Esophagus (tissue), 2 donors: ENCODE data around the gene SKIDA1. TPM values are rescaled to one million over a fixed set of nuclear protein-coding genes. Genes with fewer than 3 reads are reported as not detected.

ENCODE experiments used
- H3K27ac ChIP-seq, 2 donors: one replicate each; pipeline ENCODE4 v1.5.1; 2013; ENCODE audit warnings: low read depth in 2 of 2, mild to moderate bottlenecking in 2 of 2, inconsistent platforms in 1 of 2, low read length in 1 of 2, moderate library complexity in 1 of 2
- H3K27me3 ChIP-seq, 2 donors: one replicate each; pipeline ENCODE4 v1.6.1; 2013; ENCODE audit warnings: low read length in 2 of 2, control low read depth in 1 of 2, mild to moderate bottlenecking in 1 of 2; ENCODE audit not compliant: insufficient read depth in 2 of 2, control insufficient read depth in 1 of 2
- H3K36me3 ChIP-seq, 2 donors: one replicate each; pipeline ENCODE4 v1.6.1; 2013; ENCODE audit warnings: low read length in 1 of 2; ENCODE audit not compliant: control insufficient read depth in 2 of 2, insufficient read depth in 2 of 2
- H3K4me1 ChIP-seq, 2 donors: one replicate each; pipeline ENCODE4 v1.6.1; 2013; ENCODE audit warnings: low read length in 1 of 2; ENCODE audit not compliant: control insufficient read depth in 2 of 2, insufficient read depth in 2 of 2
- H3K4me3 ChIP-seq, 2 donors: one replicate each; pipeline ENCODE4 v1.5.1; 2013; ENCODE audit warnings: low read length in 2 of 2, mild to moderate bottlenecking in 2 of 2, low read depth in 1 of 2, moderate library complexity in 1 of 2
- H3K9me3 ChIP-seq, 2 donors: one replicate each; pipeline ENCODE4 v1.6.1; 2013; ENCODE audit warnings: mild to moderate bottlenecking in 2 of 2, low read depth in 1 of 2, low read length in 1 of 2, moderate library complexity in 1 of 2; ENCODE audit not compliant: control insufficient read depth in 2 of 2, insufficient read depth in 1 of 2
- WGBS, 2 donors: extraction: QIAGEN DNeasy Blood & Tissue Kit; methylation state at CpG; one replicate each; pipeline ENCODE4 v1.1.7; 2013; 5-methylcytosine and 5-hydroxymethylcytosine counted together
- polyA plus RNA-seq, 2 donors: library from polyadenylated mRNA; stranded (reverse); fragments of 200-250 nt; gene quantifications; one replicate each; pipeline ENCODE4 v1.2.3, GENCODE V29; 2013
- donor health status: healthy with polysubstance abuse.
- donor health status: Bipolar disorder and iron deficiency.

The SKIDA1 gene
- polyA plus RNA-seq, 2 donors, result 0.19 to 0.22 TPM

DNA sequence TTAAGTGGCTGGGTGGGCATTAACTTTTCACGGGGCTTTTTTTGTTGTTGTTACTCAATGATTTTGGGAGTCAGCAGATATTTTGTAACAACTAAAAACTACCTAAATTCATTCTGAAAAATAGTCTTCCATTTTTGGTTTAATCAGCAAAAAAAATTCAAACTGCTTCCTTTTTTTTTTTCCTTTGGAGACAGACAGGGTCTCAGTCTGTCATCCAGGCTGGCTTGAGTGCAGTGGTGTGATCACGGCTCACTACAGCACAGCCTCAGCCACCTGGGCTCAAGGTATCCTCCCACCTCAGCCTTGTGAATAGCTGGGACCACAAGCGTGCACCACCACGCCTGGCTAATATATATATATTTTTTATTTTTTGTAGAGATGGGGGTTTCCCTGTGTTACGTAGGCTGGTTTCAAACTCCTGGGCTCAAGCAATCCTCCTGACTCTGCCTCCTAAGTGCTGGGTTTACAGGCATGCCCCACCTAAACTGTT lies 36.5 kb downstream of the SKIDA1 start:
- no peak overlapping the region for H3K4me3 ChIP-seq
- H3K4me1 ChIP-seq, result no peaks in the 10 kb centered on the region
- 72 to 76% methylated on average over 5 of the region's 5 CpGs for WGBS, 2 donors
- no peaks in the 10 kb centered on the region for H3K36me3 ChIP-seq
- H3K27me3 ChIP-seq, result no peaks in the 10 kb centered on the region
- no peak overlapping the region for H3K27ac ChIP-seq
- H3K9me3 ChIP-seq, result no peaks in the 10 kb centered on the region

DNA sequence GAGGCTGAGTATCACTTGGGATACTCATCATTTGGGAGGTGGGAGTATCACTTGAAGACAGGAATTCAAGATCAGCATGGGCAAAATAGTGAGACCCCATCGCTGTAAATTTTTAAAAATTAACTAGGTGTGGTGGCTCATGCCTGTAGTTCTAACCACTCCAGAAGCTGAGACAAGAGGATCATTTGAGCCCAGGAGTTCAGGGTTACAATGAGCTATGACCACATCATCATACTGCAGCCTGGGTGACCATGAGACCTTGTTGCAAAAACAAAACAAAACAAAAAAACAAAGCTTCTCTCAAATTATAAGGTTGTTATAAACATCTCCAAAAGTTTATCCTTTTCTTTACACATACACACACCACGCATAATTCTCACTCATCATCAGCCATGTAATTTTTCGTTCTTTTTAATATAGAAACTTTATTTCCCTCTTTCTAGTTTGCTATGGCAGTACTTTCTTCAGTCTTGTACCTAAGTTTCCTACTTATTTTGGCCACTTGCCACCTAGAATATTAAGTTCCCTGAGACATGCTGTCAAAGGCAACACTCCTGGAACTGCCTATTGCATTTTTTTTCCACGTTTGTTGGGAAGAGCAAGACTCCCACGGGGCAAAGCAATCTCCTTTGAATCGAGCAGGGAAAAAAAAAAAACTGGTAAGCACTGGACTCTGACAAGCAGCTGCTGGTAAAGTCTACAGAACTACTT lies 37.1 kb downstream of the SKIDA1 start:
- WGBS, 2 donors, result 52 to 57% methylated on average over 6 of the region's 6 CpGs
- Histone ChIP-seq H3K27me3 (no peaks in the 10 kb centered on the region), H3K36me3 (no peaks in the 10 kb centered on the region), H3K9me3 (no peaks in the 10 kb centered on the region), H3K4me1 (no peaks in the 10 kb centered on the region), H3K4me3 (no peak overlapping the region), H3K27ac (no peak overlapping the region)

DNA sequence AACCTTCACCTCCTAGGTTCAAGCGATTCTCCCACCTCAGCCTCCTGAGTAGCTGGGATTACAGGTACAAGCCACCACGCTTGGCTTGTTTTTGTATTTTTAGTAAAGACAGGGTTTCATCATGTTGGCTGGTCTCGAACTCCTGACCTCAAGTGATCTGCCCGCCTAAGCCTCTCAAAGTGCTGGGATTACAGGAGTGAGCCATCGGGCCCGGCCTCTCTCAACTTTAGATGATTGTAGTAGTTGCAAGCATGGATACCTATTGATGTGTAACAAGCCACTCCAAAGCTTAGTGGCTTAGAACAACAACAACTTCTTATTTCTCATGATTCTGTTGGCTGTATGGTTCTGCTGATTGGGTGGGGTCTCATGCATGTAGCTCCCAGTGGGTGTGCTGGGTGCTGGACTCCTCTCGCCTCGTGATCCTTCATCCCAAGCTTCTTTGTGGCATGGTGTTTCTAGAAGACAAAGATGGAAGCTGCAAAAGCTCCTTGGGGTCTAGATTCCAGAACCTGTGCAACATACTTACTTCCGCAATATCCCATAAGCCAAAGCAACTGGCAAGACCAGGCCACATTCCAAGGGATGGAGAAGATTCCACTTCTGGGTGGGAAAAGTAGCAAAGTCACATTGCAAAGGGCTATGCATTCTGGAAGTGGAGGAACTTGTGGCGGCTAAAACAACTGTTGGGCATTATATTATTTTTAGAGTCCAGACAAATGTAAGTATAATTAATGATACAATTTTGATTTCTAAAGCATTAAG lies 37.9 kb downstream of the SKIDA1 start:
- WGBS, 2 donors, result 95% methylated on average over 10 of the region's 10 CpGs
- no peaks in the 10 kb centered on the region for H3K27me3 ChIP-seq

DNA sequence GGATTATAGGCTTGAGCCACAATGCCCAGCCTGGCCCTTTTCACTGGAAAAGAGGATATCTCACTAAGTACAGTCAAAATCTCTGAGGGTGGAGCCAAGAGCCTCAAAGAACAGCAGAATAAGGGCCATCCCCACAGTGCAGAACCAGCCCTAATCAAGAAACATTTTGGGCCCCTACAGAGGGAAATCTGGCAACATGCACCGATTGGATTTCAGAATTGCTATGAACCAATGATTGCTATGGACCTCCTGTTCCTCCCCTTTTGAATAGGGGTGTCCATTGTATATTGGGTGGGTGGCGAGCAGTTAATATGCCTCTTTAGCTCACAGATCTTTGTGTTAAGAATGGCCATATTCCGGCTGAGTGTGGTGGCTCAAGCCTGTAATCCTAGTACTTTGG lies 42.7 kb downstream of the SKIDA1 start:
- Histone ChIP-seq H3K9me3 (no peaks in the 10 kb centered on the region), H3K27me3 (no peaks in the 10 kb centered on the region), H3K4me1 (no peaks in the 10 kb centered on the region), H3K36me3 (no peaks in the 10 kb centered on the region), H3K4me3 (no peak overlapping the region), H3K27ac (no peak overlapping the region)
- WGBS, 2 donors, result 91 to 98% methylated on average over 3 of the region's 3 CpGs

More for the DNA sequence above, 37.9 kb downstream of the SKIDA1 start:
- no peaks in the 10 kb centered on the region for H3K36me3 ChIP-seq
- H3K27ac ChIP-seq, result no peak overlapping the region
- no peaks in the 10 kb centered on the region for H3K4me1 ChIP-seq
- no peak overlapping the region for H3K4me3 ChIP-seq
- no peaks in the 10 kb centered on the region for H3K9me3 ChIP-seq

DNA sequence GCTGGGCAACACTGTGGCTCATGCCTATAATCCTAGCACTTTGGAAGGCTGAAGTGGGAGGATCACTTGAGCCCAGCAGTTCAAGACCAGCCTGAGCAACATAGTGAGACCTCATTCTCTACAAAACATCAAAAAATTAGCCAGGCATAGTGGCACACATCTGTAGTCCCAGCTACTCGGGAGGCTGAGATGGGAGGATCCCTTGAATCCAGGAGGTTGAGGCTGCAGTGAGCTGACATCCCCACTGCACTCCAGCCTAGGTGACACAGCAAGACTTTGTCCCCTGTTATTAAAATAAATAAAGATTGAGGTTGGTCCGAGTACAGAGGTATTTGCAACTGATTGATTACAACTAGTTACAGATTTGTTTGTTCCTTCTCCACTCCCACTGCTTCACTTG lies 44.1 kb downstream of the SKIDA1 start:
- Histone ChIP-seq H3K27ac (no peak overlapping the region), H3K4me3 (no peak overlapping the region), H3K36me3 (no peaks in the 10 kb centered on the region), H3K27me3 (no peaks in the 10 kb centered on the region), H3K9me3 (no peaks in the 10 kb centered on the region), H3K4me1 (no peaks in the 10 kb centered on the region)
- 67 to 77% methylated on average over 2 of the region's 2 CpGs for whole genome bisulfite sequencing, 2 donors

DNA sequence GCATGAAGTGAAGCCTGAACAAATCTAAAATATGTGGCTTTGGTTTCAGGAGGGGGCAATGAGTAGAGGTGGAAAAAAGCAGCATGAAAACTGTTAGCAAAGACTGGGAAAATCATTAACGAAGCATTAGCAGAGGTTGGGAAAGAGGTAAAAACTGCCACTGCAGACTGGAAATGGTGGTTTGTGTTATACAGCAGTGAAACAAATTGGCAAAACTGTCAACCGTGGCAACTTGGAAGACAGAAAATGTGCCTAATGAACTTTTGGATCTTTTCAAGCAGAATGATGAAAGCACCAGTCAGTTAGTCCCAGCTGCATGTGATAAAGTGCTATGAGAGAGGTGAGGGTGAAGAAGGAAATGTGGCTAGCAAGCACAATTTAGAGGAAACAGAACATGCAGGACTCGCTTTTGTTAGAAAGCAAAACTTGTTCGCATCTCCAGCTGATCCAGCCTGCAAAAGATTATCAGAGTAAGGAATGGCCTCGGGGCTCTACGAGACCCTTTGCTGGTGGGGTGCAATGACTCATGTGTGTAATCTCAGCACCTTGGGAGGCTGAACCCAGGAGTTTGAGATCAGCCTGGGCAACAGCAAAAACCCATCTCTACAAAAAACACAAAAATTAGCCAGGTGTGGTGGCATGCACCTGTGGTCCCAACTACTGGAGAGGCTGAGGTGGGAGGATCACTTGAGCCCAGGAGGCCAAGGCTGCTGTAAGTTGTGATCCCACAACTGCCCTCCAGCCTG lies 45.7 kb downstream of the SKIDA1 start:
- H3K27ac ChIP-seq, result no peak overlapping the region
- no peaks in the 10 kb centered on the region for H3K36me3 ChIP-seq
- no peak overlapping the region for H3K4me3 ChIP-seq
- H3K4me1 ChIP-seq, result no peaks in the 10 kb centered on the region
- no peaks in the 10 kb centered on the region for H3K9me3 ChIP-seq
- 63 to 67% methylated on average over 6 of the region's 6 CpGs for WGBS, 2 donors
- H3K27me3 ChIP-seq, result no peaks in the 10 kb centered on the region

DNA sequence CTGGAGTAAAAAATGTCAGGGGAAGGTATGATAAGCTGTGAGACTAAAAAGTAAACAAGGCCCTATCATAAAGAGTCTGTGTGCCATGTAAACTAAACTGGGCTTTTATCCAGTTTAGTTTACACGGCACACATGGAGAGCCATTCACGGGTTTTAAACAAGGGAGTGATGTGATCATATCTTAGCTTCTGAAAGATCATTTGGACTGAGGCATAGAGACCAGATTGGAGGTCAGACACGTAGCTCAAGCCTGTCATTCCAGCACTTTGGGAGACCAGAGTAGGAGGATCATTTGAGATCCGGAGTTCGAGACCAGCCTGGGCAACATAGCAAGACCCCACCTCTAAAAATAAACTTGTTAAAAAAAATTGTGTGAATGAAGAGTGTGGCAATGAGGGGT lies 50.1 kb downstream of the SKIDA1 start:
- H3K27ac ChIP-seq, result no peak overlapping the region
- H3K9me3 ChIP-seq, result no peaks in the 10 kb centered on the region
- no peaks in the 10 kb centered on the region for H3K27me3 ChIP-seq
- H3K4me1 ChIP-seq, result no peaks in the 10 kb centered on the region
- H3K36me3 ChIP-seq, result no peaks in the 10 kb centered on the region
- no peak overlapping the region for H3K4me3 ChIP-seq
- WGBS, 2 donors, result 67 to 73% methylated on average over 5 of the region's 5 CpGs

DNA sequence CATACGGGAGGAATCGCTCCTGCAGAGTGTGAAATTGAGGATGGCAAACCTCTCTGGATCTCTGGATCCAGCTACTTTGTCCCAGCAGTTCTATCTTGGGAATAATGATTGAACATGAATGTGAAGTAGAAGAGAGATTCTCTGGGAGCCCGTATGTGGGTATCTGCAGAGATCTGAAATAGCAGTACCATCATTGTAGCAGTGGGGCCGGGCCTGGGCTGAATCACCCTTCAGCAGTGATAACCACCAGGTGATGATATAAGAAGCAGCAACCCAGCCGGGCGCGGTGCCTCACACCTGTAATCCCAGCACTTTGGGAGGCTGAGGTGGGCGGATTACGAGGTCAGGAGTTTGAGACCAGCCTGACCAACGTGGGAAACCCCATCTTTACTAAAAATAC lies 51.9 kb downstream of the SKIDA1 start:
- H3K4me1 ChIP-seq, result no peaks in the 10 kb centered on the region
- H3K9me3 ChIP-seq, result no peaks in the 10 kb centered on the region
- no peak overlapping the region for H3K4me3 ChIP-seq
- 83 to 87% methylated on average over 10 of the region's 10 CpGs for WGBS, 2 donors
- H3K27ac ChIP-seq, result no peak overlapping the region
- H3K36me3 ChIP-seq, result no peaks in the 10 kb centered on the region
- no peaks in the 10 kb centered on the region for H3K27me3 ChIP-seq

DNA sequence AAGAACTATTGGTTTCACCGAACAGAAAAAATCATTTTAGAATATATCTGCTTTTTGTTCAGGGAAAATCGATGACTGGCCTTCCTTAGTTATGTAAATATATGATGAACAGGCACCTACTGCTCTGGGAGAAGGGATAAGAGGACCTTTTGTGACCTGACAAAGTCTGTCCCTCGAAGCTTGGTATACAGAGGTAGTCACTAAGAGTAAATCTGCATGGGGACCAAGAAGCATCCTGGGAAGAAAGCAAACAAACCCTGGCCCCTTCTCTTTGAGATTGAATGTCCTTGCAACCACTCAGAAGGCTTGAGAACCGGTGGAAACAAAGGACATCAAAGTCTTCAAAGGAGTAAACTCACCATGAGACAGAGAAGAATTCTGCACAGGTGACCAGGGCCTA lies 52.3 kb downstream of the SKIDA1 start:
- Histone ChIP-seq H3K4me3 (no peak overlapping the region), H3K9me3 (no peaks in the 10 kb centered on the region), H3K36me3 (no peaks in the 10 kb centered on the region), H3K27me3 (no peaks in the 10 kb centered on the region), H3K27ac (no peak overlapping the region), H3K4me1 (no peaks in the 10 kb centered on the region)
- 52 to 56% methylated on average over 4 of the region's 4 CpGs for WGBS, 2 donors
